ENCODE results near the gene PDS5B.

DNA sequence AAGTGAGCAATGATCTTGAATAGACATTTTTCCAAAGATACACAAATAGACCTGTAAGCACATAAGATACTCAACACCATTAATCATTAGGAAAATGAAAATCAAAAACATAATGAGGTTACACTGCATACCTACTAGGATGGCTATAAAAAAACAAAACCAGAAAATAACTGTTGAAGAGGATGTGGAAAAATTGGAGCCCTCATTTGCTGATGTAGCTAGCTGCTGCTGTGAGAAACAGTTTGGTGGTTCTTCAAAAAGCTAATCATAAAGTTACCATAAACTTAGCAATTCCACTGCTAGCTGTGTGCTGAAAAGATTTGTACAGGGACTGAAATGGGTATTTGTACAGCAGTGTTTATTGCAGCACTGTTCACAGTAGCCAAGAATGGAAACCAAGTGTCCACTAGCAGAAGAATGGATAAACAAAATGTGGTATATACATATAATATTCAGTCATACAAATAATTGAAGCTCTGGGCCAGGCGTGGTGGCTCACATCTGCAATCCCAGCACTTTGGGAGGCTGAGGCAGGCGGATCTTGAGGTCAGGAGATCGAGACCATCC, 46.2 kb downstream of the PDS5B start:
- TF ChIP-seq, protein P1, sequence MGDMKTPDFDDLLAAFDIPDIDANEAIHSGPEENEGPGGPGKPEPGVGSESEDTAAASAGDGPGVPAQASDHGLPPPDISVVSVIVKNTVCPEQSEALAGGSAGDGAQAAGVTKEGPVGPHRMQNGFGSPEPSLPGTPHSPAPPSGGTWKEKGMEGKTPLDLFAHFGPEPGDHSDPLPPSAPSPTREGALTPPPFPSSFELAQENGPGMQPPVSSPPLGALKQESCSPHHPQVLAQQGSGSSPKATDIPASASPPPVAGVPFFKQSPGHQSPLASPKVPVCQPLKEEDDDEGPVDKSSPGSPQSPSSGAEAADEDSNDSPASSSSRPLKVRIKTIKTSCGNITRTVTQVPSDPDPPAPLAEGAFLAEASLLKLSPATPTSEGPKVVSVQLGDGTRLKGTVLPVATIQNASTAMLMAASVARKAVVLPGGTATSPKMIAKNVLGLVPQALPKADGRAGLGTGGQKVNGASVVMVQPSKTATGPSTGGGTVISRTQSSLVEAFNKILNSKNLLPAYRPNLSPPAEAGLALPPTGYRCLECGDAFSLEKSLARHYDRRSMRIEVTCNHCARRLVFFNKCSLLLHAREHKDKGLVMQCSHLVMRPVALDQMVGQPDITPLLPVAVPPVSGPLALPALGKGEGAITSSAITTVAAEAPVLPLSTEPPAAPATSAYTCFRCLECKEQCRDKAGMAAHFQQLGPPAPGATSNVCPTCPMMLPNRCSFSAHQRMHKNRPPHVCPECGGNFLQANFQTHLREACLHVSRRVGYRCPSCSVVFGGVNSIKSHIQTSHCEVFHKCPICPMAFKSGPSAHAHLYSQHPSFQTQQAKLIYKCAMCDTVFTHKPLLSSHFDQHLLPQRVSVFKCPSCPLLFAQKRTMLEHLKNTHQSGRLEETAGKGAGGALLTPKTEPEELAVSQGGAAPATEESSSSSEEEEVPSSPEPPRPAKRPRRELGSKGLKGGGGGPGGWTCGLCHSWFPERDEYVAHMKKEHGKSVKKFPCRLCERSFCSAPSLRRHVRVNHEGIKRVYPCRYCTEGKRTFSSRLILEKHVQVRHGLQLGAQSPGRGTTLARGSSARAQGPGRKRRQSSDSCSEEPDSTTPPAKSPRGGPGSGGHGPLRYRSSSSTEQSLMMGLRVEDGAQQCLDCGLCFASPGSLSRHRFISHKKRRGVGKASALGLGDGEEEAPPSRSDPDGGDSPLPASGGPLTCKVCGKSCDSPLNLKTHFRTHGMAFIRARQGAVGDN (IDR thresholded peaks at IDR 0.05): no peak
- TF ChIP-seq TAF1 (IDR thresholded peaks at IDR 0.05; ENCODE audit: borderline replicate concordance, low read depth, low read length) (no peak), MTA2 (IDR thresholded peaks at IDR 0.05; ENCODE audit: low read depth) (no peak), JUND (IDR thresholded peaks at IDR 0.05; ENCODE audit: low read depth, low read length) (no peak), CBFB (IDR thresholded peaks at IDR 0.05; ENCODE audit: low read depth) (no peak), MYB (IDR thresholded peaks at IDR 0.05; ENCODE audit: borderline replicate concordance, low read depth, low read length) (no peak), RELA (IDR thresholded peaks at IDR 0.05; ENCODE audit: borderline replicate concordance, partially characterized antibody) (no peak), HDAC2 (IDR thresholded peaks at IDR 0.05) (no peak), SP1 (IDR thresholded peaks at IDR 0.05; ENCODE audit: low read depth, low read length) (no peak), HDAC6 (IDR thresholded peaks at IDR 0.05; ENCODE audit: unreplicated experiment) (no peak)
- TF ChIP-seq, protein P2, sequence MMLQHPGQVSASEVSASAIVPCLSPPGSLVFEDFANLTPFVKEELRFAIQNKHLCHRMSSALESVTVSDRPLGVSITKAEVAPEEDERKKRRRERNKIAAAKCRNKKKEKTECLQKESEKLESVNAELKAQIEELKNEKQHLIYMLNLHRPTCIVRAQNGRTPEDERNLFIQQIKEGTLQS (IDR thresholded peaks at IDR 0.05; ENCODE audit: borderline replicate concordance, extremely low read depth, low read depth, low read length): no peak
- TF ChIP-seq, protein P3, sequence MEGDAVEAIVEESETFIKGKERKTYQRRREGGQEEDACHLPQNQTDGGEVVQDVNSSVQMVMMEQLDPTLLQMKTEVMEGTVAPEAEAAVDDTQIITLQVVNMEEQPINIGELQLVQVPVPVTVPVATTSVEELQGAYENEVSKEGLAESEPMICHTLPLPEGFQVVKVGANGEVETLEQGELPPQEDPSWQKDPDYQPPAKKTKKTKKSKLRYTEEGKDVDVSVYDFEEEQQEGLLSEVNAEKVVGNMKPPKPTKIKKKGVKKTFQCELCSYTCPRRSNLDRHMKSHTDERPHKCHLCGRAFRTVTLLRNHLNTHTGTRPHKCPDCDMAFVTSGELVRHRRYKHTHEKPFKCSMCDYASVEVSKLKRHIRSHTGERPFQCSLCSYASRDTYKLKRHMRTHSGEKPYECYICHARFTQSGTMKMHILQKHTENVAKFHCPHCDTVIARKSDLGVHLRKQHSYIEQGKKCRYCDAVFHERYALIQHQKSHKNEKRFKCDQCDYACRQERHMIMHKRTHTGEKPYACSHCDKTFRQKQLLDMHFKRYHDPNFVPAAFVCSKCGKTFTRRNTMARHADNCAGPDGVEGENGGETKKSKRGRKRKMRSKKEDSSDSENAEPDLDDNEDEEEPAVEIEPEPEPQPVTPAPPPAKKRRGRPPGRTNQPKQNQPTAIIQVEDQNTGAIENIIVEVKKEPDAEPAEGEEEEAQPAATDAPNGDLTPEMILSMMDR (IDR thresholded peaks at IDR 0.05 in 2 of 3, conservative IDR thresholded peaks at IDR 0.05 in 1 of 3; ENCODE audit: control insufficient read depth in 2 of 3, extremely low read depth in 1 of 3, insufficient read depth in 1 of 3, low read depth in 3 of 3, low read length in 3 of 3): no peak
- TF ChIP-seq, protein P4, sequence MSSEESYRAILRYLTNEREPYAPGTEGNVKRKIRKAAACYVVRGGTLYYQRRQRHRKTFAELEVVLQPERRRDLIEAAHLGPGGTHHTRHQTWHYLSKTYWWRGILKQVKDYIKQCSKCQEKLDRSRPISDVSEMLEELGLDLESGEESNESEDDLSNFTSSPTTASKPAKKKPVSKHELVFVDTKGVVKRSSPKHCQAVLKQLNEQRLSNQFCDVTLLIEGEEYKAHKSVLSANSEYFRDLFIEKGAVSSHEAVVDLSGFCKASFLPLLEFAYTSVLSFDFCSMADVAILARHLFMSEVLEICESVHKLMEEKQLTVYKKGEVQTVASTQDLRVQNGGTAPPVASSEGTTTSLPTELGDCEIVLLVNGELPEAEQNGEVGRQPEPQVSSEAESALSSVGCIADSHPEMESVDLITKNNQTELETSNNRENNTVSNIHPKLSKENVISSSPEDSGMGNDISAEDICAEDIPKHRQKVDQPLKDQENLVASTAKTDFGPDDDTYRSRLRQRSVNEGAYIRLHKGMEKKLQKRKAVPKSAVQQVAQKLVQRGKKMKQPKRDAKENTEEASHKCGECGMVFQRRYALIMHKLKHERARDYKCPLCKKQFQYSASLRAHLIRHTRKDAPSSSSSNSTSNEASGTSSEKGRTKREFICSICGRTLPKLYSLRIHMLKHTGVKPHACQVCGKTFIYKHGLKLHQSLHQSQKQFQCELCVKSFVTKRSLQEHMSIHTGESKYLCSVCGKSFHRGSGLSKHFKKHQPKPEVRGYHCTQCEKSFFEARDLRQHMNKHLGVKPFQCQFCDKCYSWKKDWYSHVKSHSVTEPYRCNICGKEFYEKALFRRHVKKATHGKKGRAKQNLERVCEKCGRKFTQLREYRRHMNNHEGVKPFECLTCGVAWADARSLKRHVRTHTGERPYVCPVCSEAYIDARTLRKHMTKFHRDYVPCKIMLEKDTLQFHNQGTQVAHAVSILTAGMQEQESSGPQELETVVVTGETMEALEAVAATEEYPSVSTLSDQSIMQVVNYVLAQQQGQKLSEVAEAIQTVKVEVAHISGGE (CRISPR knock-in tag; IDR thresholded peaks at IDR 0.05): no peak

Measured in GM12878 (cell line).